Activated naive CD4-positive, alpha-beta T cell treated with anti-CD3 and anti-CD28 coated beads, Interleukin-2, amount 50 U/mL, for 24 hours (primary cell): ENCODE measurements around the gene SLC7A7.
"Not testable (repeated sequence)": the region's sequence is repeated elsewhere in the genome, so short reads cannot be mapped to it uniquely, and the experiment has no call there.

Experiments
- H3K27ac Mint-ChIP-seq: one replicate; pipeline ENCODE4 v1.8.0; 2021; ENCODE audit warnings: mild to moderate bottlenecking, mixed read lengths
- H3K27me3 Mint-ChIP-seq: one replicate; pipeline ENCODE4 v1.8.0; 2021; ENCODE audit warnings: mixed read lengths
- H3K36me3 Mint-ChIP-seq: one replicate; pipeline ENCODE4 v1.8.0; 2021; ENCODE audit warnings: mixed read lengths
- H3K4me1 Mint-ChIP-seq: one replicate; pipeline ENCODE4 v1.8.0; 2021; ENCODE audit warnings: mixed read lengths
- H3K4me3 Mint-ChIP-seq: one replicate; pipeline ENCODE4 v1.8.0; 2021; ENCODE audit warnings: mild to moderate bottlenecking, mixed read lengths
- H3K9me3 Mint-ChIP-seq: one replicate; pipeline ENCODE4 v1.8.0; 2021; ENCODE audit warnings: mixed read lengths

The SLC7A7 gene

GRCh38 chr14:22767323-22767589 lies 48.0 kb downstream of the SLC7A7 start:
- Mint-ChIP-seq H3K27me3 (no peaks in the 10 kb centered on the region), H3K36me3 (peaks cover 40% of the 10 kb centered on the region), H3K4me3 (peak overlapping the region; percentile 96), H3K27ac (peak overlapping the region; percentile 99), H3K4me1 (peaks cover 37% of the 10 kb centered on the region), H3K9me3 (no peaks in the 10 kb centered on the region)

- Mint-ChIP-seq H3K4me1 (peaks cover 37% of the 10 kb centered on the region), H3K4me3 (peak within 1 kb of the TSS; percentile 96), H3K27ac (peak within 1 kb of the TSS; percentile 99), H3K9me3 (no peaks in the 10 kb centered on the region), H3K27me3 (no peaks in the 10 kb centered on the region), H3K36me3 (peaks cover 44% of the 10 kb centered on the region)
Measured at GRCh38 chr14:22766457-22767322, 48.5 kb downstream of the SLC7A7 start, which contains the start of gene OXA1L. Gene OXA1L, plus strand, starts transcription at chr14:22766688. Its CDS starts 14 bp downstream, at chr14:22766702.

- H3K9me3 Mint-ChIP-seq: no peaks in the 10 kb centered on the region
- no peaks in the 10 kb centered on the region for H3K27me3 Mint-ChIP-seq
- peaks cover 35% of the 10 kb centered on the region for H3K4me1 Mint-ChIP-seq
- H3K4me3 Mint-ChIP-seq: no peak overlapping the region
- H3K27ac Mint-ChIP-seq: no peak overlapping the region
- peaks cover 38% of the 10 kb centered on the region for H3K36me3 Mint-ChIP-seq
Measured at GRCh38 chr14:22764382-22764781, 50.9 kb downstream of the SLC7A7 start.

GRCh38 chr14:22761734-22762133 lies 53.5 kb downstream of the SLC7A7 start:
- Mint-ChIP-seq H3K36me3 (peaks cover 30% of the 10 kb centered on the region), H3K4me1 (peaks cover 13% of the 10 kb centered on the region), H3K4me3 (no peak overlapping the region), H3K27me3 (no peaks in the 10 kb centered on the region), H3K9me3 (no peaks in the 10 kb centered on the region), H3K27ac (no peak overlapping the region)

- H3K4me3 Mint-ChIP-seq, H3K4me1 Mint-ChIP-seq, H3K27me3 Mint-ChIP-seq, H3K27ac Mint-ChIP-seq, H3K9me3 Mint-ChIP-seq: not testable (repeated sequence)
- peaks cover 25% of the 10 kb centered on the region for H3K36me3 Mint-ChIP-seq
Measured at GRCh38 chr14:22757972-22758650, 57.1 kb downstream of the SLC7A7 start.

GRCh38 chr14:22753586-22753985 lies 61.6 kb downstream of the SLC7A7 start:
- Mint-ChIP-seq H3K9me3 (no peaks in the 10 kb centered on the region), H3K4me1 (peaks cover 6% of the 10 kb centered on the region), H3K4me3 (no peak overlapping the region), H3K27ac (no peak overlapping the region), H3K27me3 (peaks cover 12% of the 10 kb centered on the region), H3K36me3 (peaks cover 5% of the 10 kb centered on the region)

GRCh38 chr14:22752422-22752821 lies 62.8 kb downstream of the SLC7A7 start:
- Mint-ChIP-seq H3K4me3 (no peak overlapping the region), H3K4me1 (peaks cover 13% of the 10 kb centered on the region), H3K36me3 (peaks cover 3% of the 10 kb centered on the region), H3K27me3 (peaks cover 12% of the 10 kb centered on the region), H3K9me3 (no peaks in the 10 kb centered on the region), H3K27ac (no peak overlapping the region)

- H3K27me3 Mint-ChIP-seq: peaks cover 12% of the 10 kb centered on the region
- H3K36me3 Mint-ChIP-seq: peaks cover 3% of the 10 kb centered on the region
- peaks cover 13% of the 10 kb centered on the region for H3K4me1 Mint-ChIP-seq
- H3K9me3 Mint-ChIP-seq: no peaks in the 10 kb centered on the region
- H3K4me3 Mint-ChIP-seq: no peak overlapping the region
- H3K27ac Mint-ChIP-seq: no peak overlapping the region
Measured at GRCh38 chr14:22748631-22749068, 66.6 kb downstream of the SLC7A7 start.

GRCh38 chr14:22748206-22748605 lies 67.0 kb downstream of the SLC7A7 start:
- H3K27ac Mint-ChIP-seq: no peak overlapping the region

GRCh38 chr14:22747769-22748168 lies 67.5 kb downstream of the SLC7A7 start:
- no peak overlapping the region for H3K27ac Mint-ChIP-seq
- H3K4me3 Mint-ChIP-seq: no peak overlapping the region
- H3K4me1 Mint-ChIP-seq: peaks cover 13% of the 10 kb centered on the region
- peaks cover 3% of the 10 kb centered on the region for H3K36me3 Mint-ChIP-seq
- H3K9me3 Mint-ChIP-seq: no peaks in the 10 kb centered on the region
- H3K27me3 Mint-ChIP-seq: peaks cover 9% of the 10 kb centered on the region

More at GRCh38 chr14:22748206-22748605, 67.0 kb downstream of the SLC7A7 start:
- peaks cover 12% of the 10 kb centered on the region for H3K27me3 Mint-ChIP-seq
- H3K4me3 Mint-ChIP-seq: no peak overlapping the region
- peaks cover 3% of the 10 kb centered on the region for H3K36me3 Mint-ChIP-seq
- H3K4me1 Mint-ChIP-seq: peaks cover 13% of the 10 kb centered on the region
- H3K9me3 Mint-ChIP-seq: no peaks in the 10 kb centered on the region

- Mint-ChIP-seq H3K27ac (no peak overlapping the region), H3K4me3 (no peak overlapping the region), H3K4me1 (peaks cover 5% of the 10 kb centered on the region), H3K36me3 (no peaks in the 10 kb centered on the region), H3K9me3 (no peaks in the 10 kb centered on the region), H3K27me3 (no peaks in the 10 kb centered on the region)
Measured at GRCh38 chr14:22740020-22740419, 75.2 kb downstream of the SLC7A7 start.

GRCh38 chr14:22739423-22739822 lies 75.8 kb downstream of the SLC7A7 start:
- Mint-ChIP-seq H3K9me3 (no peaks in the 10 kb centered on the region), H3K36me3 (no peaks in the 10 kb centered on the region), H3K27me3 (no peaks in the 10 kb centered on the region), H3K27ac (no peak overlapping the region), H3K4me3 (no peak overlapping the region), H3K4me1 (peaks cover 5% of the 10 kb centered on the region)

- Mint-ChIP-seq H3K36me3 (no peaks in the 10 kb centered on the region), H3K4me1 (peaks cover 5% of the 10 kb centered on the region), H3K4me3 (no peak overlapping the region), H3K27me3 (no peaks in the 10 kb centered on the region), H3K9me3 (no peaks in the 10 kb centered on the region), H3K27ac (peak overlapping the region; percentile 36)
Measured at GRCh38 chr14:22737052-22737451, 78.2 kb downstream of the SLC7A7 start.

GRCh38 chr14:22736384-22736783 lies 78.9 kb downstream of the SLC7A7 start:
- not testable (repeated sequence) for H3K4me1 Mint-ChIP-seq, H3K9me3 Mint-ChIP-seq, H3K36me3 Mint-ChIP-seq, H3K27ac Mint-ChIP-seq, H3K27me3 Mint-ChIP-seq, H3K4me3 Mint-ChIP-seq

GRCh38 chr14:22735096-22735495 lies 80.1 kb downstream of the SLC7A7 start:
- Mint-ChIP-seq H3K36me3 (no peaks in the 10 kb centered on the region), H3K27ac (no peak overlapping the region), H3K4me1 (peaks cover 5% of the 10 kb centered on the region), H3K27me3 (no peaks in the 10 kb centered on the region), H3K4me3 (no peak overlapping the region), H3K9me3 (no peaks in the 10 kb centered on the region)

GRCh38 chr14:22733829-22734228 lies 81.4 kb downstream of the SLC7A7 start:
- Mint-ChIP-seq H3K27me3 (no peaks in the 10 kb centered on the region), H3K4me3 (no peak overlapping the region), H3K36me3 (no peaks in the 10 kb centered on the region), H3K4me1 (peaks cover 5% of the 10 kb centered on the region), H3K9me3 (no peaks in the 10 kb centered on the region), H3K27ac (no peak overlapping the region)
